Endometrial microvascular endothelial cells (primary cell): ENCODE measurements around the gene ABI1. TPM values are rescaled to one million over a fixed set of nuclear protein-coding genes. Genes with fewer than 3 reads are reported as not detected.

Source experiments
- in situ Hi-C: cut with HindIII; loops from 2 replicates; pipeline ENCODE4 v1.10.0; 2017; ENCODE audit warnings: low sequenced_read_pairs, low pct_unique_long_range_greater_than_20kb; ENCODE audit errors: inconsistent ontology term
- total RNA-seq: library from RNA; depleted of rRNA; stranded (reverse); fragments of >200 nt; gene quantifications from one replicate; pipeline ENCODE4 v1.2.3, GENCODE V29; 2015; ENCODE audit errors: inconsistent ontology term

The ABI1 gene
- total RNA-seq, 1 donor from 2014 or later: 43.7 TPM

DNA sequence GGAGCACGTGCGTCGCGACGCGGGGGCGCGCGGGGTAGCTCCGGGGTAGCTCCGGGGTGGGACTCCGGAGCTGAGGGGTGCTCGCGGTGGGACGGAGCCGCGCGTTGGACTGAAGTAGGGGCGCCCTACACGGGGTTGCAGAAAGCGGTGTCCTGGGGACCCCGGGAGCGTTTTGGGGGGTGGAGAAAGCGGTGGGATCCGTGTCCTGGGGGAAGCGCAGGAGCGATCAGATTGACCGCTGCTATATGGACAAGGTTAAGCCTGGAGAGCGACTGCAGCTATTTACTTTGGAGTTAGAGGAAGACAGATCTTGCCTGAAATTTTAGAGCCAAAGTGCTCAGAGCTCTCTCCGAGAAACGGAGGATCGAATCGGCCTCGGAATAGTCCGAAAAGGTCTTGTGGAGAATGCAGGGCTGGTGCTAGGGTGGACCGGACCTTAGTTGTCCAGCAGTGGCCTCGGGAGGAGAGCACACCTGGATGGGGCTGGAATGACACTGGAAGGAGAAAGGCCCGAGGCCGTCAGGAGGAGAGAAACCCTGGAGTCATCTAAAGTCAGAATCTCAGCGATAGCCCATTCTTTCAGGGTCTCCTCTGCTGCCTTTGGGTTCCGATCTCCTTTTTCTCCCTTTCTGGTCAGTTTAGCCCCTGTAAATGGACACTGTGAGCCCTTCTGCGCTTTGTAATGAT lies 162.7 kb downstream of the ABI1 start:
- in situ Hi-C loops: no loop called here

DNA sequence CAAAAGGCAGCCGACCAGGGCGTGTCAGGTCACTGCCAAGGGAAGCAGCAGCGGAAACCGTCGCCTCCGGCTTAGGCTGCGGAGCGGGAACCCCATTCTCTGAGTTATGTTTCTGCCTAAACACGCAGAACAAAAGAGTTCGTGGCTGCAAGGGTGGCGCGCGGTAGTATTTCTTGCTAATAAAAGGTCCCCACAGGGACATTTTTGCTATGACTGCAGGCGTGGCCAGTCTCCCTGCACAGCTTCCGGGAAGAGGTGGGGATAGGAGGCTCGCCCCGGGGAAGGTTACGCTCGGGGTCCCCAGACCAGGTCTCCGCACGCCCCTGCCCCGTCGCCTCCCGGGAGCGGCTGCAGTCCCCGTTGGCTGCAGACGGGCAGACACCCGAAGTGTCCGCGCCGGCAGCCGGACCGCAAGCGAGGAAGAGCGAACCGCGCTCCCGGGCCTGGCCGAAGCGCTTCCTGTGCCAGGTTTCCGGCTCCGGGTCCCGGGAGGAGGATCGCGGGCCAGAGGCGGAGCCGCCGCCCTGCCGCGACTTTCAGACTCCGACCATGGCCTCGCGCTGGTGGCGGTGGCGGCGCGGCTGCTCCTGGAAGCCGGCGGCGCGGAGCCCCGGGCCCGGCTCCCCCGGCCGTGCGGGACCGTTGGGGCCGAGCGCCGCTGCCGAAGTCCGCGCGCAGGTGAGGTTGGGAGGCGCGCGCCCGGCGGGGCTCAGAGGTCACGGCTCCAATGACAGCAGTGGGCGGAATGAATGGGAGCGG lies 163.4 kb downstream of the ABI1 start, which contains the start of gene PDSS1:
Gene PDSS1 (plus strand): TSS at position 539 of the 759 bp plus-strand sequence. CDS start 11 bp downstream, at position 550.
- in situ Hi-C loops: no loop called here

DNA sequence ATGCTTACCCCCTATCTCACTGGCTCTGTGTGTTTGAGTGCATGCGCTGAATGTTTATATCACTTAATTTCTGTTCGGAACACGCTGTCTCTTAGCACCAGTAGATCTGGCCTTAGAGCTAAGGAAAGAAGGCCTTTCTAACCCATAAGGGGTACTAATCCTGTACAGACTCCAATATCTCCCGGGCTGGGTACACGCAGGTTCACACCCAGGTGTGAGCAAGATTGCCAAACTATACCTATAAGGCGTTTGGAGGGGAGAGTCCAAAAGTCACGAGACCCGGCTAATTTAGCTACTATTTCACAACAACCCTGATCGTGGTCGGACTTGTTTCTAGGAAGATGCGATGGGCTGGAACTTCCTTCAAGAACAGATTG lies 164.0 kb downstream of the ABI1 start:
- in situ Hi-C loops: no loop called here

Other genes starting within 250 kb of the ABI1 start
- gene PDSS1, start 163.3 kb downstream of the ABI1 start, total RNA-seq: 15.2 TPM
- 4.0 TPM for gene ANKRD26, start 239.5 kb upstream of the ABI1 start, total RNA-seq